DMS153 treated with DMSO at 0.1 percent for 48 hours (cell line): Measurements from ENCODE around the gene SH3TC2.

Experiments
- DNase-seq: peaks from one replicate; lab custom pipeline; 2025; ENCODE audit not compliant: unreplicated experiment; lab: John Stamatoyannopoulos, UW

SH3TC2 gene

DNA sequence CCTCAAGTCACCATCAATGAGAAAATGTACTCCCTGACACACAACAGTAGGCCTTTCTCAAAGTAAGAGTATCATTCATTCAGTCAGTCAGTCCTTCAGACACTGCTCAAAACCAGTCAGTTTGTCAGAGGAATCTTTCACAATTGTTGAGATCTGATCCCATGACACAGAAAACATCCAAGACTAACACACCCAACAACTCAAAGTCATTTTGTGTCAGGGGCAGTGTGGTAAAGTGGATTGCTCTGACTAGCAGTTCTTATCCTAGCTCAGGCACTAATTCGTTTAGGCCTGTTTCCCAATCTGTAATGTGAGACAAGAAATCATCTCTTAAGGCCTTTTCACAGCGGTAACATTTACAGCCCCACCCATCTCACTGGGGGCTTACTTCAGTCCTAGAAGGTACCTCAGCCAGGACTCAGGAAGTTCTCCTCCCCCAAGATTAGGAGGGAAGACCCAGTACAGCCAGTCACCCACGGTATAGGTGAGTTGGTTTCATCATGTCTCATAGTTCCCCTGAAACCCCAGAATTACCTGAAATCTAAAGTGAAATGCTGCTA is 31.9 kb downstream of the SH3TC2 start:
- no peak for DNase-seq

DNA sequence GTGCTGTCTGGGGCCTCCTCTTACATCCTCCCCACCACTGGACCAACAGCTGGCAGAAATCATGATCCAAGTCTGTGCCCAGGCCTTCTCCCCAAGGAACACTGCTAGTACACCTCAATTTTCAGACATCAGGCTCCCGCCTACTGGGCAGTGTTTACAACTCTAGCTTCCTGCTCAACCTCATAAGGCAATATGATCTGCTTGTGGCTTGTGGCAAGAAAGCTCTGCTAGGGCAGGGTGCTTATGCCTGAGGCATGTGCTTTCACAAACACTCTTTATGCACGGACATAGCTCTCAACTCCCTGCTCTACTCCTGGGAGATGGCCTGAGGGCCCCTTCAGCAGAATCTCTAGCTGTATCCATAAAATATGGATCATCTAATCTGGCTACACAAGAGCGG is 32.5 kb downstream of the SH3TC2 start:
- DNase-seq = no peak

DNA sequence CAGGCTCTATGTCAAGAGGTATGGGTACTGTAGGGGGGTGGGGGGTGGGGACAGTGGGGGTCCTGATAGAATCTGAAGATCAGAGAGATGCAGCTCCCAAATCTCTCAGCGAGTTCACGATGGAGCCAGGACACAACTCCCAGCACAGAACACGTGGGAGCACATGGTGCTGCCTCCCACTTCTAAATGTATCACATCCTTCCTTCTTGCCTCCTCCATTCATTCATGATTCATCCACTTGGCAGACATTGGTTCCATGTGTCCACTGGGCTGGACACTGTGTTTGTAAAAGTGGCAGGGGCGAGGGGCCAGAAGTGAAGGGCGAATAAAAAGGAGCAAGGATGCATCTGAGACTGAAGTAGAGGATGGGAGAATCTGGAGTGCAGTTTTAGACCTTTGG is 33.9 kb downstream of the SH3TC2 start:
- no peak for DNase-seq

DNA sequence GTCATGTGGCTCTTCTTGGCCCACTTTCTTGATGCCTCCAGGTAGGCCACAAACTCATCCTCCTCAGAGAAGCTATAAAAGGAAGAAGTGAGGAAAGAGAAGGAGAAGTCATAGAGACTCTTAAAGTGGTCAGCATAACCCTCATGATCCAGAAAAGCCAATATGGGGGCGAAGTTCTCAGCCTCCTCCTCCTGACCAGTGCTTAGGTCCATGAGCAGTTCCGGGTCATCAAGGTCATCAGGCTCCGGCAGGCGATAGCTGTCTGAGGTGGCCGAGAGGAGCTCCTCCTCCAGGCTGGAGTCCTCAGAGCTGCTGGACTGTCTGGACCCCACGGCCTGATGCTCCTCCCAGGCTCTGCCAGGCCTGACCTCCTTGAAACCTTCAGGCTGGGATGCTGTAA is 34.7 kb downstream of the SH3TC2 start:
- DNase-seq = no peak

DNA sequence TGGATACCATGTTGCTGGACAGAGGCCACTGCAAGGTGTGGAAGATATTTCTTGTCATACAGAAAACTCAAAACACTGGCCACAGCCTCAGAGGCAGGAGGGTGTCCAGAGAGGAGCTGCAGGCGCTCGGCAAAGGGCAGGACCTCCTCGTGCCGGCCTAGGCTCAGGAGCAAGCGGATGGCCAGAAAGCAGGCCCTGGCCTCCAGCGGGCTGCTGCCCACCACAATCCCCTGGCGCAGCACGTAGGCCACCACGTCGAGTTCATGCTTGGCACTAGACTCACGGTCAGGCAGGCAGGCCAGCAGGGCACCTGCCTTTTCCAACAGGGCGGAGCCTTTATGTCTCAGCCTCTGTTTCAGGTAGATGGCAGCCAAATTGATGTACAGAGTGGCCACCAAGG is 35.2 kb downstream of the SH3TC2 start:
- DNase-seq = no peak

DNA sequence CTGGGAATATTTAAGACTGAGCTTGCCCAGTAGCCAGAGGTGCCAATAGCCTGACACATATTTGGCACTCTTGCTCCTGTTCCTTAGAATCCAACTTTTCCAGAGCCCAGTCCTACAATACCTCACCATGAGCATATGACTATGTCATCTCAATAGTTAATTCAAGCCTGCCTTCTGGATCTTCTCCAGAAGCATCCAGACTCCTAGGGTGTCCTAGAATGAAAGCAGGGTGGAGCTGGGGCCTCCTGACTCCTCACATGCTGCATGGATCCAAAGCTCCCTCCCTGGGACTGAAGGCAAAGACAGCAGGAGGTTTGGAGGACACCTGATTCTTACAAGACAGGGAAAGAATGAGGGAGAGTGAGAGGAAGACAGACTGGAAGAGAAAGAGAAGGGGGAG is 37.9 kb downstream of the SH3TC2 start:
- DNase-seq = no peak

DNA sequence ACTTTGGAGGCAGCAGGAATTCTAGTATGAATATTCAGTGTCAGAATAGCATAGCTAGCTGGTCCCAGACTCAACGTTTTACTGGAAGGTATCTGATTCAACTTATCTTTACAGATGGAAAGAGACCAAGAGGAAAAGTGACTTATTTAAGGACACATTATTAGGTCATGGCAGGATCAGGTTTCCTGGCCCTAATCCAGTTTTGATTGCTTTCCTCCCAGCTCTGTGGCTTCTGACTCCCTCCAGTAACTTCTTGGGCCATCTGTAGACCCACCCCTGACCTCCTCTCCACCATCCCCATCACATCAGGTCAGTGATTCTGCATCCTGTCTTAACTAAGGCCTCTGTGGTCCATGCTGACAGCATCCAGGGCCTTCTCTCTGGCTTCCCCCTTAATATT is 38.4 kb downstream of the SH3TC2 start:
- no peak for DNase-seq

DNA sequence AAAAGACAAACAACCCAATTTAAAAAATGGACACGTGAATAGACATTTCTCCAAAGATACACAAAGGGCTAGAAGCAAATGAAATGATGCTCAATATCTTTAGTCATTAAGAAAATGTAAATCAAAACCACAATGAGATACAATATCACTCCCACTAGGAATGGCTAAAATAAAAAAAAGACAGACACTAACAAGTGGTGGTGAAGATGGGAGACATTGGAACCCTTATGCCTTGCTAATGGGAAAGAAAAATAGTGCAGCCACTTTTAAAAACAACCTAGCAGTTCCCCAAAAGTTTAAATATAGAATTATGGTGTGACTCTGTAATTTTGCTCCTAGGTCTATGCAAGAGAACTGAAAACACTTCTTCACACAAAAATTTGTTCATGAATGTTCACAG is 40.7 kb downstream of the SH3TC2 start:
- DNase-seq = no peak

DNA sequence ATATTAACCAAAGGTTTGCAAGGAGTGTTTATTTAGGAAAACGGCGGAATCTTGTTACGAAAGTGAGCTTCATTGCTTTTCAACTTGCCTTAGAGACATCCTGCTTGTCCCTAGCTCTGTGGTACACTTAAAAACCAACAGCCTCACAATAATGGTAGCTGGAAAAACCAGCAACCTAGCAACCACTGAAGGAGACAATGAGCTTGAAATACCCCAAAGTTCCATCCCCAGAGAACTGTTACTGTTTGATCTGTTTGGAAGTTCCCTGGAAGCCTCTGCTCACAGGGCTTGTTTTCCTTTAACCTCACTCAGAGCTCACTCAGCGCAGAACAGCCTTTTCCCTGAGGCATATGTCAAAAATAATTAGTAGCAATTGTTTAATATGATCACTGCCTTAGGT is 43.2 kb downstream of the SH3TC2 start:
- no peak for DNase-seq

DNA sequence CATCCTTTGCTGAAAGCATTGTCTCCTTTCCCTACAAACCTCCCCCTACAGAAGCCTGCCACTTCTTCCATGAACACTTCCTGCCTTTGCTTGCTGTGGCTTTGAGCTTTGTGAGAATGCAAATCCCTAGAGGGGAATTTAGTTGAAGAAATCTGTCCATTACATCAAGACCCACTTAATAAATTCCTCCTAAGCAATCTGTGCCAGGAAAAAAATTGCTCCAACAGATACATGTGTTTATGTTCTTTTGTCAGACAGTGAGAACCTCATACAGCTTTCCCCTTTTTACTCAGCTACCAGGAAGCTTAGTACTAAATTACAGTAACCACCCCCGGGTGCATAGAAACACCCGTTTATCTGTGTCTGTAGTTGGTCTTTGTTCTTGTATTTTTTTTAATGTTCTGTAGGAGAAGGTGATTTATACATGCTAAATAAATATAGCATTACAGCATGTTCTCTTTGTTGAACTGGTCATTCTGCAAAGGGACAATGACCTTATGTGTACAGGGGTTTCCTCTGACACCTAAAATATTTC is 43.9 kb downstream of the SH3TC2 start:
- peak; percentile 6 for DNase-seq

DNA sequence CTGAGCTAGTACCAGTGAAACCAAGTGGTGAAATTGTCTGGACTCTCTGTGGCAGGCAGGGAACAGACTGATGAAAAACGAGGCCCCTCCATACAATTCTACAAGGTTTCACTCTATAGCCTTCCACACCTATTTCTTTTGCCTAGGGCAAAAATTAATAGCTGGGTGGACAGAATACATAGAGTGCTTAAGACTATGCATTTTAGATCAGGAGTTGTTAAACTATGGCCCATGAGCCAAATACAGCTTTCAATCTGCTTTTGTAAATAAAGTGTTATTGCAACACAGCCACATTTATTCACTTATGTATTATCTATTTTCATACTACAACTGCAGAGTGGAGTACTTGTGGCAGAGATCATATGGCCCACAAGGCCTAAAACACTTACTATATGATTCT is 45.2 kb downstream of the SH3TC2 start:
- DNase-seq = no peak

DNA sequence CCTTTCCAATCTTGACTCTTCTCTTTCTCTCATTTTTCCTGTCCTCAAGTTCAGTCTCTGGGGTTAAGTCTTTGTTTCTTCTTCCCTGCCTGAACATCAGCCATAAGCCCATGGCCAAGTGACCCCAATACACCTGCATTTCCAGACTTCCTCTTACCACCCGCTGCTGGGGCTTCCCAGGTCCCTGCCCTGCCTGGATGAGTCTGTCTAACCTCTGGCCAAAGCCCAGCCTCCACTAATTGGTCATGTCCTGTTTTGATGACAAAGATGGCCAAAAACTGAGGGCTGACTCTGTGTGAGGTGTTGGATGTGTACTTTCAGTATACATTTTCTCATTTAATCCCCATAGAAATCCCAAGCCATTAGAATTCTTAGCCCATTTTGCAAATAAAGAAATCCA is 47.3 kb downstream of the SH3TC2 start:
- no peak for DNase-seq

DNA sequence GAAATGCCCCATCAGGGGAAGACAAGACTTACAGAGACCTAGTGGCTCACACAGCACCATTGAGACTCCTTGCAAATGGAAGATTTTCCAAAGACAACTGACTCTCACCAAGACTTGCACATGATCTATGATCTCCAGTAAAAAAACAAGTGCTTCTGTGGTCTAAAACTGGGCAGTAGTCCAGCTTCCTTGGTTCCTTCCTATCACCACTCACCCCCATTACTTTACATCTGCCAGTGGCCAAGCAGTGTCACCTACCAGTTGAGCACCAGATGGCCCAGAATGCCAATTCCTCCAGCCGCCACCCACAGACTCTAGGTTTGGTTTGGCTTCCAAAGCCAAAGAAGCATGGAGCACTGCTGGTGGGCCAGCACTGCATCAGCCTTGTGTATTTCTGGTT is 47.7 kb downstream of the SH3TC2 start:
- DNase-seq = no peak

DNA sequence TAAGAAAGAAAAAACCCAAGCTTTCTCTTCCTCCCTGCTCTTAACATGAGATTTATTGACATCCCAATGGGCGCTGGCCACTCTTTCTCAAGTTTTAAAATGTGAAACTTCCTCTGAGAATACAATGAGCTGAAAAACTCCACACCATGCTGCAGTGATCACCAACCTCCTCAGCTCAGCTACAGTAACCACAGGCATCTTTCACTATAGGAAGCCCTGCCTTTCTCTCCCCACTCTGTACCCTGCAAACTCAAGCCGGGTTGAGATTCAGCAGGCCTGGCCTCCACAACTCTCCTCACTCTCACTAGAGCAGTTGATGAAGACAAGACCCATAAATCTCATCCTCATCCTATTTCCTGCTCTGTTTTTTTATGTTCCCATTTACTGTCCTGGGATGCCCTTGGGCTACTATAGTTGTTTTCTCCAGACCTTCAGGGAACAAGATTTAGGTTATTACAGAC is 48.3 kb downstream of the SH3TC2 start:
- no peak for DNase-seq

DNA sequence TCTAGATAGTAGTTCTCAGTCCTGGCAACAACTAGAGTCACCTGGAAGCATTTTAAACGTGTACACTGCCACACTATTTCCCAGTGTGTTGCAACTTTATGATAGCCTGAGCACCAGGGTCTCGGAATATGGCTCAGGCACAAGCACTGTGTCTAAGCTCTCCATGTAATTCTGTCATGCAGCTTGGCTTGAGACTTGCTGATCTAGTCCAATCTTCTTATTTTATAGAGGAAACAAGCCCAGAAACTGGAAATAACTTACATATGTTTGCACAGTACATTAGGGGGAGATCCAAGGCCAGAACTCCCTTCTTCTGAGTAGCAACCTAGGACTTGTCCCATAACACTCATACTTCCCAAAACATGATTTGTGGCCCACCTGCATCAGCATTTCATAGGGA is 49.1 kb downstream of the SH3TC2 start:
- no peak for DNase-seq

DNA sequence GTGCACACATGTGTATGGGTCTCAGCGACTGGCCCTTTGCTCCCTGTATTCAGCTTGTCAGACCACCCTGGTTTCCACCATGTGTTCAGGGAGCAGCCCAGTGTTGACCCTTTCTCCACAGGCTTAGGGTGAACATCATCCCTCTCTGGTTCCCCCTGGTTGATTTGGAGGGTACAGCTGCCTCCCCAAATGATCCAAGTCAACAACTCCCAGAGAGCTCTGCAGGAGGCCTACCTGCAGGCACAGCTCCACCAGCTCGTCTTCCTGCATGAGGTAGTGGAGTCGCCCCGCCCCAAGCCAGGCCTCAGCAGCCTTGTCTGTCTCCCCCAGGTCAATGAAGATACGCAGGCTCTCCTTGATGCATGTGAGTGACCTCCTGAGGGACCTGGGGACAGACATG is 50.5 kb downstream of the SH3TC2 start:
- DNase-seq = no peak

DNA sequence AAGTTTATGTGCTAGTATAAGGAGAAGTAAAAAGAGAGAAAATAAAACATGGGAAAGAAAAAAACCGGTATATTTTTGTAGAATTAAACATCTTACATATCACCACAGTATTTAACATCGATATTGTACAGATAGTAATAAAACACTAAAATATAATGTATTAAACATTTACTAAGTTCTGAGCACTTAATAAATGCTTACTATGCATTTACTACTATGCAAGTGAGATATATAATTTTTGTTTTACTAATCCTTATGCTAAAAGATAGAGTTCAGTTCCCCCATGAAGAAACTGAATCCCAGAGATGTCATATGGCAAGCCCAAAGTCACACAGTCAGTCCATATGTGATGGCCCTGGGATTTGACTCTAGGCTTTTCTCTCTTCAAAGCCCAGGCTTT is 51.1 kb downstream of the SH3TC2 start:
- DNase-seq = no peak

DNA sequence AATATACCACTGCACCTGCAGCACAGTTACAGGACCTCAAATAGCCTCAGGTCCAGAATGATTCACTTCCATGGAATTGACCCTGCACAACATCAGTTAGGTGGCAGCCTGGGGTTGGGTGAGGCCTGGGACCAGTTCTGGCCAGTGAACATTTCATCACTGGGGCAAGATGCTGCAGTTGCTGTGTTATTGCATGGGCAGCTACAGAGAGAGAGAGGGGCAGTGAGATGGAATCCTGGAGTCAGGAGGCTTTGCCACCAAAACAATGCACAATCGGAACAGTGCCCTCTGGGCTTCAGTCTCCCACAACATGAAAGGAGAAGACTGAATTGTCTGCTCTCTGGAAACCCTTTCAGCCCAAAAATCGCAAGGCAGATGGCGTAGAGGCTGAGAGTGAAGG is 51.8 kb downstream of the SH3TC2 start:
- no peak for DNase-seq

DNA sequence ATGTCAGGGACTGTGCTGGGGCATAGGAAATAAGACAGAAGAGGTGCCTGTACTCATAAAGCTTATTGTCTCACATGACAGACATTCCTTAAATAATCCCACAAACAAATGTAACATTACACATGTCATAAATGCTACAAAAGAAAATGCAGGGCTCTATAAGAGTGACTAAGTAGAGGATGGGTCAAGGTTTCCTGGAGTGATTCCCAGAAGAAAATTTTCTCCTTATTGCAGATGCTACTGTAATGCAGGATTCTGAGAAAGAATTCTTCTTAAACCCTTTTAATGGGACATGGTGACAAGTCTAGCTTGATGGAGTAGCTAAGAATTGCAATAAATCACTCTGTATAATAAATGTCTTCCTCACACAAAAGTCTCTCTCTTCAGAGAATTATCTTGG is 55.7 kb downstream of the SH3TC2 start:
- no peak for DNase-seq

DNA sequence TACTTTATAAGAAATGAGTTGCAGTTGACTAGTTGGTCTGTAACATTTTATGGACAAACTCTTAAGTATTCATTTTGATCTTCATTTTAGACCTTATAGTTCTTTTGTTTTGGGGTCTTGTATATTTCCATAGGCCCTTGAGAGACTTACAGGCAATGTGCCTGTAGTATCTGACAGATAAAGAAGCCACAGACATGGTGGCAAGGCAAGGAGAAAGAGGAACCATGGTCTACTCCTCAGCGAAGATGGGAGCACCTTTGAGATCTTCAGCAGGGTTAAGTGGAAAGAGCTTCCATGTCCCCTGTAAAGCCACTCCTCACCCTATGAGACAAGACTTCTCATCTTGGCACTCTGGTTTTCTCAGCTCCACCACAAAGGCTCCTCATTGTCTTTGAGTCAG is 56.4 kb downstream of the SH3TC2 start:
- no peak for DNase-seq

DNA sequence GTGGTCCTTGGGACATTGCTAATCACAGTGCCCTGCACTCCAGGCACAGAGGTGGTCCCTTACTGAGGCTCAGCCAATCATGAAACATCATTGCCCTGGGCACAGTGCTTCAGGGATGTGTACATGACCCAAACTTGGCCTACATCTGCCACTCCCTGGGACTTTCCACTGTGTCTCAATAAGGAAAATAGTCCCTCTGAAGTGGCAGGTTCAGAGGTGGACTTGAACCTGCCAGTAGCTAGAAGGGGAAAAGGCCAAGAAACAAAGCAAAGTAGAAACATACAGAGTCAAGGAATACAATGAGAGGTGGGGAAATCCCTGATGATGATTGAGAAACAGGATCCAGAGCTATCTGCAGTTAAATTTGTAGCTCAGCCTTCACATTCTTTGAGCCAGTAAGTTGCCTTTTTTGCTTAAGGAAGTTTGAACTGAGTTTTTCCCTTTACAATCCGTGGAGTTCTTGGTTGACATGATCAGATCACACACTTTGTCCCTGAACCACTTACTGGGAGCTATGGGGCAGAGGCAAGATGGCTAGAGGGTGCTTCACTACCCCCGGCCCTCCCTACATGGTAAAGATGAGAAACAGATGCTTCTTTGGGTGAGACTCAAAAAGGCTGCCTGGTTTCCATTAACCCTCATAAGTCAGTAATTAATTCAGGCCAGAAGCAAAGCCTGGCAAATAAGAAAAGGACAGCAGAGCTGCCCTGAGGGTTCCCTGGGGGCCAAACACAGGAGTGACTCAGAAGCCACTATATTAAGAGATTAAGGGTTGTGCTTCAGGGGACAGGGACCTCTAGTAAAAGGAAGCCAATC is 57.6 kb downstream of the SH3TC2 start:
- DNase-seq = no peak

DNA sequence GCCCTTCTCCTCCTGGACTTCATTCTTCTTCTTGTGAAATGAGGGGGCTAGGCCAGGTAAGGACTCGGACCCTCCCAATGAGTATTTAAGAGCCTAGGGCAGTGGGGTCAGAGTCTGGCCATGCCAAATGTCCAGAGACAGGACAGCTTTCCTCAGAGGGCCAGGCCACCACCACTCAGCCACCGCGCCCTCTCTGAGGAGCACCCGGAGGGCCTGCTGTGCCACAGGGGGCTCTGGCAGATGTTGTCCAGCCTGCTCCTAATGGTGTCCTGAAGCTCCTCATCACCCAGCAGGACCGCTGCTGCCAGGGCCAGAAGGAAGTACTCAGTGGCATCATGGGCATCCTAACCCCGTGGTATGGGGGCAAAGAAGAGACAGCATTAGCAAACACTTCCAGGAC is 58.3 kb downstream of the SH3TC2 start:
- DNase-seq = no peak
